B cell (primary cell): ENCODE data around the gene TCAP. TPM values are rescaled to one million over a fixed set of nuclear protein-coding genes. Genes with fewer than 3 reads are reported as not detected.

Experiments
- ATAC-seq: fragments of 200-7000 bp; cut with Tn5 transposase; one replicate; pipeline ENCODE4 v1.10.0; 2021; ENCODE audit warnings: low read depth, mild to moderate bottlenecking, moderate number of reproducible peaks, moderate library complexity
- CTCF ChIA-PET: fragments of 350-600 bp; sonication (Branson Sonifier 250); formaldehyde crosslinking; loops from one replicate; lab custom pipeline; 2021; ENCODE audit warnings: antibody characterized with exemption, inconsistent platforms; lab: Charles Lee
- POLR2A ChIA-PET: fragments of 350-600 bp; sonication (Branson Sonifier 250); formaldehyde crosslinking; loops from one replicate; lab custom pipeline; 2021; ENCODE audit warnings: antibody characterized with exemption; lab: Charles Lee
- DNase-seq: peaks from one replicate; pipeline ENCODE4 v3.0.0; 2013
- H2AFZ ChIP-seq: 2 replicates; pipeline ENCODE4 v1.6.1; 2012; ENCODE audit warnings: mild to moderate bottlenecking, low read depth, low read length; ENCODE audit not compliant: insufficient read depth, poor library complexity, severe bottlenecking
- H3K27ac ChIP-seq, 2 donors: 1 replicate in 1 of 2; 2 replicates in 1 of 2; pipeline ENCODE4 v1.5.1; 2012 to 2013; ENCODE audit warnings: low read length in 2 of 2, mild to moderate bottlenecking in 2 of 2, moderate library complexity in 1 of 2
- H3K27me3 ChIP-seq, 4 experiments: fragments of 200-600 bp in 1 of 4; sonication (generic) in 1 of 4; replicated peaks in 1 of 4; 1 replicate in 2 of 4; 2 replicates in 2 of 4; pipeline versions ENCODE4 v1.6.1 to v1.7.0; 2013 to 2016; ENCODE audit warnings: low read length in 3 of 4, mild to moderate bottlenecking in 2 of 4, mixed read lengths in 1 of 4, moderate library complexity in 1 of 4; ENCODE audit not compliant: insufficient read depth in 4 of 4, control insufficient read depth in 3 of 4; ENCODE audit errors: control extremely low read depth in 1 of 4
- H3K36me3 ChIP-seq, 2 experiments: replicated peaks in 1 of 2; 1 replicate in 1 of 2; 2 replicates in 1 of 2; pipeline versions ENCODE4 v1.6.1 to v1.7.1; 2013; ENCODE audit warnings: low read length in 1 of 2; ENCODE audit not compliant: insufficient read depth in 2 of 2, control insufficient read depth in 1 of 2; ENCODE audit errors: control extremely low read depth in 1 of 2, extremely low read depth in 1 of 2
- H3K4me1 ChIP-seq, 2 donors: fragments of 200-600 bp in 1 of 2; sonication (generic) in 1 of 2; 1 replicate in 1 of 2; 2 replicates in 1 of 2; pipeline versions ENCODE4 v1.5.1 to v1.6.1; 2013 to 2017; ENCODE audit warnings: low read length in 2 of 2; ENCODE audit not compliant: control insufficient read depth in 2 of 2, insufficient read depth in 2 of 2
- H3K4me2 ChIP-seq: replicated peaks from 2 replicates; pipeline ENCODE3; 2012; ENCODE audit warnings: mild to moderate bottlenecking, low read depth, low read length; ENCODE audit not compliant: poor library complexity, severe bottlenecking
- H3K4me3 ChIP-seq, 5 experiments: fragments of 200-600 bp in 1 of 5; sonication (generic) in 1 of 5; 1 replicate in 3 of 5; 2 replicates in 2 of 5; pipeline versions ENCODE4 v1.5.1 to v1.7.0; 2011 to 2016; ENCODE audit warnings: low read length in 4 of 5, mild to moderate bottlenecking in 4 of 5, low read depth in 2 of 5, control low read depth in 1 of 5, moderate library complexity in 1 of 5; ENCODE audit not compliant: insufficient read depth in 1 of 5; ENCODE audit errors: control extremely low read depth in 1 of 5, extremely low read depth in 1 of 5
- H3K79me2 ChIP-seq: fragments of 200-600 bp; sonication (generic); one replicate; pipeline ENCODE4 v1.6.0; 2016; ENCODE audit warnings: low read length; ENCODE audit not compliant: control insufficient read depth, insufficient read depth
- H3K9ac ChIP-seq: fragments of 200-600 bp; sonication (generic); 2 replicates; pipeline ENCODE4 v1.6.1; 2017; ENCODE audit warnings: mild to moderate bottlenecking, low read length, moderate library complexity
- H3K9me3 ChIP-seq, 3 donors: one replicate each; pipeline versions ENCODE4 v1.6.1 to v1.7.1; 2013; ENCODE audit warnings: low read length in 2 of 3; ENCODE audit not compliant: control insufficient read depth in 2 of 3, insufficient read depth in 1 of 3; ENCODE audit errors: control extremely low read depth in 1 of 3
- H4K20me1 ChIP-seq: 2 replicates; pipeline ENCODE4 v1.6.0; 2012; ENCODE audit warnings: mild to moderate bottlenecking, low read length; ENCODE audit not compliant: insufficient read depth, control insufficient read depth, poor library complexity, severe bottlenecking
- H3K27ac Mint-ChIP-seq: one replicate; pipeline ENCODE4 v1.8.0; 2021; ENCODE audit warnings: mixed read lengths
- H3K27me3 Mint-ChIP-seq: one replicate; pipeline ENCODE4 v1.8.0; 2021; ENCODE audit warnings: mixed read lengths
- H3K4me1 Mint-ChIP-seq: one replicate; pipeline ENCODE4 v1.8.0; 2021; ENCODE audit warnings: mixed read lengths
- H3K4me3 Mint-ChIP-seq: one replicate; pipeline ENCODE4 v1.8.0; 2021; ENCODE audit warnings: mixed read lengths
- H3K9me3 Mint-ChIP-seq: one replicate; pipeline ENCODE4 v1.8.0; 2022; ENCODE audit warnings: mixed read lengths; ENCODE audit not compliant: insufficient read depth
- EZH2 ChIP-seq: IDR thresholded peaks from 2 replicates; pipeline ENCODE4 v1.6.1; 2012; ENCODE audit warnings: borderline replicate concordance, low read depth, mild to moderate bottlenecking, moderate library complexity, low read length; ENCODE audit not compliant: insufficient read depth, poor library complexity, severe bottlenecking
- WGBS: methylation state at CpG from one replicate; pipeline ENCODE4 v1.1.5; 2013; ENCODE audit warnings: missing lambda C conversion rate; ENCODE audit not compliant: insufficient coverage; 5-methylcytosine and 5-hydroxymethylcytosine counted together
- intact Hi-C: fragments of 100-400 bp; cut with micrococcal nuclease; formaldehyde crosslinking; loops from one replicate; pipeline ENCODE4 v1.10.0; 2022
- polyA plus RNA-seq: library from polyadenylated mRNA; depleted of rRNA; stranded (reverse); fragments of >200 nt; gene quantifications from 2 replicates; pipeline ENCODE4 v1.2.3, GENCODE V29; 2012
- total RNA-seq, 2 donors: library from RNA; stranded (reverse); fragments of 120-200 nt in 1 of 2; gene quantifications; 1 replicate in 1 of 2; 2 replicates in 1 of 2; pipeline versions ENCODE4 v1.2.3 to v1.2.4, GENCODE V29; 2013 to 2022
- TF ChIP-seq, protein P1 (sequence below): fragments of 200-600 bp; IDR thresholded peaks from one replicate; pipeline ENCODE4 v1.8.0; 2022; ENCODE audit warnings: antibody characterized with exemption, mild to moderate bottlenecking

The TCAP gene
- total and polyA plus RNA-seq, 2 donors (not counting 1 experiment from before 2014, with no cell fraction given) = 3.8 to 5.1 TPM

DNA sequence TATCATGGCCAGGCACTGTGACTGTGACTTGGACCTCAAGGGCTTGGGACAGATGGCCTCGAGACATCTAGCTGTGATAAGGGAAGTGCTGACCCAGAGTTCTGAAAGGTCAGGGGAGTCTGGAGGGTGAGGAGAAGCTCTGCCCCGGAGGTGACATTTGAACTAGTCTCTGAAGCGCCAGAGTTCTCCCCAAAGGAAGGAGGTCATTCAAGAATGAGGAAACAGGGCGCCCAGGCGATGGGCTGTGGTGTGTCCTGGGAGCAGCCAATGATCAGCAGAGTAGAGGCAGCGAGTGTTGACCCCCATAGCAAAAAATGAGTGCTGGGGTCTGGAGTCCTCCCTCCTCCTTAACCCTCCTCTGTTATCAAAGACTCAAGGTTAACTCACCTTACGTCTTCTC lies 23.3 kb upstream of the TCAP start:
- H3K27ac ChIP-seq = no peak overlapping the region
- 65% methylated on average over 6 of the region's 7 CpGs for WGBS
- no peak for ATAC-seq
- Mint-ChIP-seq H3K4me1 (peaks cover 64% of the 10 kb centered on the region), H3K27me3 (no peaks in the 10 kb centered on the region), H3K27ac (no peak overlapping the region), H3K4me3 (no peak overlapping the region), H3K9me3 (no peaks in the 10 kb centered on the region)
- H4K20me1 ChIP-seq = peaks cover 88% of the 10 kb centered on the region
- TF ChIP-seq EZH2 = no peak
- TF ChIP-seq, protein P1, sequence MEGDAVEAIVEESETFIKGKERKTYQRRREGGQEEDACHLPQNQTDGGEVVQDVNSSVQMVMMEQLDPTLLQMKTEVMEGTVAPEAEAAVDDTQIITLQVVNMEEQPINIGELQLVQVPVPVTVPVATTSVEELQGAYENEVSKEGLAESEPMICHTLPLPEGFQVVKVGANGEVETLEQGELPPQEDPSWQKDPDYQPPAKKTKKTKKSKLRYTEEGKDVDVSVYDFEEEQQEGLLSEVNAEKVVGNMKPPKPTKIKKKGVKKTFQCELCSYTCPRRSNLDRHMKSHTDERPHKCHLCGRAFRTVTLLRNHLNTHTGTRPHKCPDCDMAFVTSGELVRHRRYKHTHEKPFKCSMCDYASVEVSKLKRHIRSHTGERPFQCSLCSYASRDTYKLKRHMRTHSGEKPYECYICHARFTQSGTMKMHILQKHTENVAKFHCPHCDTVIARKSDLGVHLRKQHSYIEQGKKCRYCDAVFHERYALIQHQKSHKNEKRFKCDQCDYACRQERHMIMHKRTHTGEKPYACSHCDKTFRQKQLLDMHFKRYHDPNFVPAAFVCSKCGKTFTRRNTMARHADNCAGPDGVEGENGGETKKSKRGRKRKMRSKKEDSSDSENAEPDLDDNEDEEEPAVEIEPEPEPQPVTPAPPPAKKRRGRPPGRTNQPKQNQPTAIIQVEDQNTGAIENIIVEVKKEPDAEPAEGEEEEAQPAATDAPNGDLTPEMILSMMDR = no peak
- H3K9me3 ChIP-seq = no peaks in the 10 kb centered on the region
- DNase-seq = no peak
- H3K27me3 ChIP-seq = no peaks in the 10 kb centered on the region
- H3K4me3 ChIP-seq = no peak overlapping the region
- H3K4me2 ChIP-seq = no peak overlapping the region
- H3K9ac ChIP-seq = no peak overlapping the region
- ChIA-PET POLR2A (no interaction called here), CTCF (interaction anchor here (1.8 kb wide), 1 partner anchor 26 kb away, joined by 5 read pairs; the partner anchor contains the start of gene PNMT)
- H3K36me3 ChIP-seq = peaks cover 0 to 7% of the 10 kb centered on the region in 2 experiments
- intact Hi-C loops = no loop called here
- peaks cover 37 to 54% of the 10 kb centered on the region in 2 donors for H3K4me1 ChIP-seq
- peaks cover 100% of the 10 kb centered on the region for H3K79me2 ChIP-seq
- H2AFZ ChIP-seq = no peak overlapping the region

DNA sequence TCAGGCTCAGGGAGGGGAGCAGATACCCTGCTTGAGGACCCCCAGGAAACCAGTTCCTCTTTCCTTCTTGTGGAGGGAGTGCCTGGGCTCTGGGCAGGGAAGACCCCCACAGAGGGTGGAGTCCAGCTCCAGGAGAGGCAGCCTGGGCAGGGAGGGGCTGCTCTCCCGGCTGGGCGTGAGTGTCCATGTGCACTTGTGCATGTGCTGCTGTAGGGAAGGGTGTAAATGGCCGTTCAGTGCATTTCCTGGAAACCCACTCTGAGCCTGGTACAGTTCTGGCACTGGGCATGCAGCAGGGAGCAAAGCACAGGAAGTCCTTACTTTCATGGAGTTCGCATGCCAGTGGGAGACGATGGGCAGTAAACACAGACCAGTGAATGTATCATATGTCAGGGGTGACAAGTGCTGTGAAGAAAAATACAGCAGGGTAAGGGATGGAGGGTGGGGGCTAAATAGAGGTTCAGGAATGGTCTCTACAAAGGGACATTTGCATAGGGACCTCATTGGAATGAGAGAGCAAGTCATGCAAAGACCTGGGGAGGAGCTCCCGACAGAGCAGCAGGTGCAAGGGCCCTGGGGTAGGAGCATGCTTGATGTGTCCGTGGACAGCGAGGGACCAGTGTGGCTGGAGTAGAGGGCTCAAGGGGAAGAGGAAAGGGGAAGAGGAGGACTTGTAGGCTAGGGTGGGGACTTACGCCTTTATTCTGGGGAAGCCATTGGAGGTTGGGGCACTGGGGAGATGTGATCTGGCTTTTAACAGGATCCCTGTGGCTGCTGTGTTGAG lies 22.7 kb upstream of the TCAP start:
- TF ChIP-seq, protein P1 = no peak
- TF ChIP-seq EZH2 = no peak

More for the DNA sequence above, 22.7 kb upstream of the TCAP start:
- 86% methylated on average over 9 of the region's 9 CpGs for WGBS
- ATAC-seq (no peak), DNase-seq (no peak)
- intact Hi-C loops = no loop called here
- peaks cover 100% of the 10 kb centered on the region for H3K79me2 ChIP-seq
- no peak overlapping the region for H3K27ac ChIP-seq
- H3K4me2 ChIP-seq = no peak overlapping the region
- peaks cover 37 to 53% of the 10 kb centered on the region in 2 donors for H3K4me1 ChIP-seq
- no peak overlapping the region for H3K27ac Mint-ChIP-seq
- ChIA-PET CTCF (interaction anchor here (1.0 to 3.7 kb wide), 3 partner anchors 9 to 26 kb away, joined by 4 to 22 read pairs (median 5); partner anchors contain the start of gene PNMT), POLR2A (no interaction called here)
- no peak overlapping the region for H3K4me3 ChIP-seq
- H4K20me1 ChIP-seq = peaks cover 92% of the 10 kb centered on the region
- no peaks in the 10 kb centered on the region for H3K27me3 Mint-ChIP-seq
- no peak overlapping the region for H3K9ac ChIP-seq
- H3K4me1 Mint-ChIP-seq = peaks cover 61% of the 10 kb centered on the region
- H3K9me3 Mint-ChIP-seq = no peaks in the 10 kb centered on the region
- no peak overlapping the region for H2AFZ ChIP-seq
- H3K9me3 ChIP-seq = no peaks in the 10 kb centered on the region
- H3K27me3 ChIP-seq = no peaks in the 10 kb centered on the region
- no peak overlapping the region for H3K4me3 Mint-ChIP-seq
- H3K36me3 ChIP-seq = peaks cover 0 to 7% of the 10 kb centered on the region in 2 experiments
